ENCODE results near the gene ADAP1.
"Not testable (repeated sequence)": the region's sequence is repeated elsewhere in the genome, so short reads cannot be mapped to it uniquely, and the experiment has no call there.

ADAP1 gene

DNA sequence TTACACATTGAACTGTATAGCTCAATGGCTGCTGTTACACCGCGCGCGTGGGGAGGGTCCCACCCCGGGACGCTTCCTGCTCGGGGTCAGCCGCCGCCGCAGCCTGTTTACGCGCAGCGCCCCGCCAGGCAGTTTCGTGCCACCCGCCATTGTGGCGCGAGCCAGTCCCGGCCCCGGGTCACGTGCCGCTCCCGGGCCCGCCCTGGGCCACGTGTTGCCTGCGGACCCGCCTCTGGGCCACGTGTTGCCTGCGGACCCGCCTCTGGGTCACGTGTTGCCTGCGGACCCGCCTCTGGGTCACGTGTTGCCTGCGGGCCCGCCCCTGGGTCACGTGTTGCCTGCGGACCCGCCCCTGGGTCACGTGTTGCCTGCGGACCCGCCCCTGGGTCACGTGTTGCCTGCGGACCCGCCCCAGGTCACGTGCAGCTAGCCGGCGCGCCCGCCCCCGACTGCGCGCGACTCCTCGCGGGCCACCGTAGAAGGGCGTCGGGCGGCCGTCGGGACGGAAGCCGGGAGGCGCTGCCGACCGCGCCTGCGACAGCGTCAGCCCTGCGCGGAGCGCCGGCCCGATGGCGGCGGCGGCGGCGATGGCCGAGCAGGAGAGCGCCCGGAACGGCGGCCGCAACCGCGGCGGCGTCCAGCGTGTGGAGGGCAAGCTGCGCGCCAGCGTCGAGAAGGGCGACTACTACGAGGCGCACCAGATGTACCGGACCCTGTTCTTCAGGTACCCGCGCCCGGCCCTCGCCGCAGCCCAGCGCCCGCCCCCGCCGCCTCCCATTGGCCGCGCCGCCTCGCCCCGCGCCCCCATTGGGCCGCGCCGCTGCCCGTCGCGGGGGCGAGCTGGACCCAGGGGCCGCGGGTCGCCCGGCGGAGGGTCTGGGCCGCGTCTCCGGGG lies 78.2 kb downstream of the ADAP1 start, which contains the start of gene GET4:
GET4 (plus strand) TSS at position 478 of the 895 bp plus-strand sequence; CDS start at position 570, 92 bp downstream.
- H3K9ac ChIP-seq (ENCODE audit: low read depth, low read length) = peak within 1 kb of the TSS; percentile 65
- no peaks in the 10 kb centered on the region for H3K27me3 ChIP-seq (ENCODE audit: control insufficient read depth, insufficient read depth, low read length)
- H3K36me3 ChIP-seq (ENCODE audit: control insufficient read depth, insufficient read depth, low read length) = peaks cover 14% of the 10 kb centered on the region
- peaks cover 3% of the 10 kb centered on the region for H3K4me1 ChIP-seq (ENCODE audit: control insufficient read depth, insufficient read depth, low read length)
- H3K9me3 ChIP-seq (ENCODE audit: control insufficient read depth, insufficient read depth, low read length) = no peaks in the 10 kb centered on the region
- peak within 1 kb of the TSS; percentile 87 for H3K4me3 ChIP-seq (ENCODE audit: low read depth, low read length)

DNA sequence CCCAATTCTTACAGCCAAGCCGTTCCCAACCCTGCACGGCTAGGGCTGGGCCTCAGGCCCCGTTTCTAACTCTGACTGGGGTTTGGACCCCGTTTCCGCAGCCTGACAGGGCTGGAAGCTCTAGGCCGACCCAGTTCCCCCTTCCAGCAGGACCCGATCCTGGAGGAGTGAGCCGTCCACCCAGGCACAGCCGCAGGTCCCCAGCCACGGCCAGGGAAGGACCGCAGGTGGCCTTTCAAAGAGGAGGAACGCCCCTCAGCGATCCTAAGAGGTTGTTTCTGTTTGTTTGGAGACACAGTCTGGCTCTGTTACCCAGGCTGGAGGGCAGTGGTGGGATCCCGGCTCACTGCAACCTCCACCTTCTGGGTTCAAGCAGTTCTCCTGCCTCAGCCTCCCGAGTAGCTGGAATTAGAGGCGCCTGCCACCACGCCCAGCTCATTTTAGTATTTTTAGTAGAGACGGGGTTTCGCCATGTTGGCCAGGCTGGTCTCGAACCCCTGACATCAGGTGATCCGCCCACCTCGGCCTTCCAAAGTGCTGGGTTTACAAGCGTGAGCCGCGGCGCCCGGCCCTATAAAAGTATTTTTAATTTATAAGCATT lies 78.9 kb downstream of the ADAP1 start:
- peaks cover 15% of the 10 kb centered on the region for H3K36me3 ChIP-seq (ENCODE audit: control insufficient read depth, insufficient read depth, low read length)

GRCh38 chr7:875051-875450 lies 79.4 kb downstream of the ADAP1 start:
- H3K27me3 ChIP-seq (ENCODE audit: control insufficient read depth, insufficient read depth, low read length) = no peaks in the 10 kb centered on the region
- H3K9ac ChIP-seq (ENCODE audit: low read depth, low read length) = no peak overlapping the region
- H3K36me3 ChIP-seq (ENCODE audit: control insufficient read depth, insufficient read depth, low read length) = peaks cover 20% of the 10 kb centered on the region
- H3K4me3 ChIP-seq (ENCODE audit: low read depth, low read length) = no peak overlapping the region
- H3K4me1 ChIP-seq (ENCODE audit: control insufficient read depth, insufficient read depth, low read length) = peaks cover 3% of the 10 kb centered on the region
- H3K9me3 ChIP-seq (ENCODE audit: control insufficient read depth, insufficient read depth, low read length) = no peaks in the 10 kb centered on the region

More for the DNA sequence above, 78.9 kb downstream of the ADAP1 start:
- Histone ChIP-seq H3K27me3 (ENCODE audit: control insufficient read depth, insufficient read depth, low read length) (no peaks in the 10 kb centered on the region), H3K4me1 (ENCODE audit: control insufficient read depth, insufficient read depth, low read length) (peaks cover 3% of the 10 kb centered on the region), H3K9me3 (ENCODE audit: control insufficient read depth, insufficient read depth, low read length) (no peaks in the 10 kb centered on the region), H3K9ac (ENCODE audit: low read depth, low read length) (no peak overlapping the region), H3K4me3 (ENCODE audit: low read depth, low read length) (peak overlapping the region; percentile 13)

DNA sequence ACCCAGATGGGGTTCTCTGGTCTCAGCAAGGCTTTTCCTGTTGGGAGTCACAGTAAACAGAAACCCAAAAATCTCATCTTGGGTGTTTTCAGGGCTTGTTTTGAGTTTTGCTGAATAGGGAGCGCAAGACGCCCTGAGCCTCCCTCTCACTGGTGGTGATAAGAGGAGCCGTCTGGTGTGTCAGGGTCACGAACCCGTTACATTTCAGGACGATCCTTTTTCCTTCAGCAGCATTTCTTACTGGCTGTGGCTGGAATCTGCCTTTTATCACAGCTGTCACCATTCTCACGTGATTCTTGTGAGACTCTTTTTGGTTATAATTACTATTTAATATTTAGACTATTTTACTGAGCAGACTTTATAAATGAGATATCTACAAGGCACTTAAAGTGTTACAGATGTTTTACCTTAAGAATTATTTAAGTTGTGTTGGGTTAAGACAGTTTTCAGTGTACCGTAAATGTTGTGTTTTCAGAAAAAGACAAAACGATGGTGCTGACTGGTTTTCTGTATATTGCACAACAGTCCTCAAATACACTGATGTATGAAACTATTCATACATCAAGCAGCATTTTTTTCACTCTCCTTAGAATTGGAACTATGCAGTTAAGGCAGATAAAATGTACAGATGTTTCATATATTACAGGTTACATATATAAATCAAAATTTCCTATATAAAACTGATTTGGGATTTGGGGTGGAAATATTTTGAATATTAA lies 80.3 kb downstream of the ADAP1 start:
- no peaks in the 10 kb centered on the region for H3K27me3 ChIP-seq (ENCODE audit: control insufficient read depth, insufficient read depth, low read length)
- H3K36me3 ChIP-seq (ENCODE audit: control insufficient read depth, insufficient read depth, low read length) = peaks cover 26% of the 10 kb centered on the region
- no peak overlapping the region for H3K4me3 ChIP-seq (ENCODE audit: low read depth, low read length)
- H3K4me1 ChIP-seq (ENCODE audit: control insufficient read depth, insufficient read depth, low read length) = peaks cover 3% of the 10 kb centered on the region
- H3K9ac ChIP-seq (ENCODE audit: low read depth, low read length) = no peak overlapping the region
- H3K9me3 ChIP-seq (ENCODE audit: control insufficient read depth, insufficient read depth, low read length) = no peaks in the 10 kb centered on the region

- Histone ChIP-seq H3K4me1 (ENCODE audit: control insufficient read depth, insufficient read depth, low read length) (peaks cover 3% of the 10 kb centered on the region), H3K27me3 (ENCODE audit: control insufficient read depth, insufficient read depth, low read length) (no peaks in the 10 kb centered on the region), H3K36me3 (ENCODE audit: control insufficient read depth, insufficient read depth, low read length) (peaks cover 28% of the 10 kb centered on the region), H3K9me3 (ENCODE audit: control insufficient read depth, insufficient read depth, low read length) (no peaks in the 10 kb centered on the region), H3K4me3 (ENCODE audit: low read depth, low read length) (no peak overlapping the region), H3K9ac (ENCODE audit: low read depth, low read length) (no peak overlapping the region)
Measured at GRCh38 chr7:873367-874002, 81.0 kb downstream of the ADAP1 start.

GRCh38 chr7:872685-873084 lies 81.8 kb downstream of the ADAP1 start:
- H3K36me3 ChIP-seq (ENCODE audit: control insufficient read depth, insufficient read depth, low read length) = peaks cover 34% of the 10 kb centered on the region
- not testable (repeated sequence) for H3K27me3 ChIP-seq (ENCODE audit: control insufficient read depth, insufficient read depth, low read length); H3K9me3 ChIP-seq (ENCODE audit: control insufficient read depth, insufficient read depth, low read length); H3K4me3 ChIP-seq (ENCODE audit: low read depth, low read length); H3K9ac ChIP-seq (ENCODE audit: low read depth, low read length); H3K4me1 ChIP-seq (ENCODE audit: control insufficient read depth, insufficient read depth, low read length)

DNA sequence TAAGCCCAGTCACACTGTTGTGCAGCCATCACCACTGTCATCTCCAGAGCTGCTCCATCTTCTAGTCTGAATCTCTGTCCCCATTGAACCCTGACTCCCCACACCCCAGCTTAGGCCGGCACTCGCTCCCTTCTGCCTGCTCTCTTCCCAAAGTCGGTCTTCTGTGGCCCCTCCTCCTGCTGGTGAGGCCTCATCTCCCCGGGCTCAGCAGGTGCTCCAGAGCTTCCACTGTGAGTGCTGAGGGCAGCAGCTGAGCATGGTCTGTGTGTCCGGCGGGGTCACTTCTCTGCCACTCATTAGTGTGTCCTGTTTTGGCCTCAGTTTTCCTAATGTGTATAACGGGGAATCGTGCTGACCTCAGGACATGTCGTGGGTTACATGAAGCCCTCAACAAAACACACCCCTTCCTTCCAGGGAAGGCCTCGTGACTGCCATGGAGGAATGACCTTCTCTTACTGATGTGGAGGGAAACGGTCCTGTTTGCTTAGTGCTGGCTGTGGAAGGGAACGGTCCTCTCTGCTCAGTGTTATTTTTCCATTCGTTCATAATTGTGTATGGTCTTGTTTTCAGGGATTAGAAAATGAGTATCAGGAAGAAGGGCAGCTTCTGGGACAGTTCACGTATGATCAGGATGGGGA lies 82.5 kb downstream of the ADAP1 start:
- Histone ChIP-seq H3K4me1 (ENCODE audit: control insufficient read depth, insufficient read depth, low read length) (no peaks in the 10 kb centered on the region), H3K36me3 (ENCODE audit: control insufficient read depth, insufficient read depth, low read length) (peaks cover 41% of the 10 kb centered on the region), H3K27me3 (ENCODE audit: control insufficient read depth, insufficient read depth, low read length) (no peaks in the 10 kb centered on the region), H3K4me3 (ENCODE audit: low read depth, low read length) (no peak overlapping the region), H3K9me3 (ENCODE audit: control insufficient read depth, insufficient read depth, low read length) (no peaks in the 10 kb centered on the region), H3K9ac (ENCODE audit: low read depth, low read length) (no peak overlapping the region)

- no peaks in the 10 kb centered on the region for H3K9me3 ChIP-seq (ENCODE audit: control insufficient read depth, insufficient read depth, low read length)
- H3K4me1 ChIP-seq (ENCODE audit: control insufficient read depth, insufficient read depth, low read length) = no peaks in the 10 kb centered on the region
- H3K36me3 ChIP-seq (ENCODE audit: control insufficient read depth, insufficient read depth, low read length) = peaks cover 52% of the 10 kb centered on the region
- H3K4me3 ChIP-seq (ENCODE audit: low read depth, low read length) = no peak overlapping the region
- no peak overlapping the region for H3K9ac ChIP-seq (ENCODE audit: low read depth, low read length)
- no peaks in the 10 kb centered on the region for H3K27me3 ChIP-seq (ENCODE audit: control insufficient read depth, insufficient read depth, low read length)
Measured at GRCh38 chr7:869348-869747, 85.1 kb downstream of the ADAP1 start.

GRCh38 chr7:868189-868486 lies 86.3 kb downstream of the ADAP1 start:
- peaks cover 56% of the 10 kb centered on the region for H3K36me3 ChIP-seq (ENCODE audit: control insufficient read depth, insufficient read depth, low read length)
- no peak overlapping the region for H3K9ac ChIP-seq (ENCODE audit: low read depth, low read length)

DNA sequence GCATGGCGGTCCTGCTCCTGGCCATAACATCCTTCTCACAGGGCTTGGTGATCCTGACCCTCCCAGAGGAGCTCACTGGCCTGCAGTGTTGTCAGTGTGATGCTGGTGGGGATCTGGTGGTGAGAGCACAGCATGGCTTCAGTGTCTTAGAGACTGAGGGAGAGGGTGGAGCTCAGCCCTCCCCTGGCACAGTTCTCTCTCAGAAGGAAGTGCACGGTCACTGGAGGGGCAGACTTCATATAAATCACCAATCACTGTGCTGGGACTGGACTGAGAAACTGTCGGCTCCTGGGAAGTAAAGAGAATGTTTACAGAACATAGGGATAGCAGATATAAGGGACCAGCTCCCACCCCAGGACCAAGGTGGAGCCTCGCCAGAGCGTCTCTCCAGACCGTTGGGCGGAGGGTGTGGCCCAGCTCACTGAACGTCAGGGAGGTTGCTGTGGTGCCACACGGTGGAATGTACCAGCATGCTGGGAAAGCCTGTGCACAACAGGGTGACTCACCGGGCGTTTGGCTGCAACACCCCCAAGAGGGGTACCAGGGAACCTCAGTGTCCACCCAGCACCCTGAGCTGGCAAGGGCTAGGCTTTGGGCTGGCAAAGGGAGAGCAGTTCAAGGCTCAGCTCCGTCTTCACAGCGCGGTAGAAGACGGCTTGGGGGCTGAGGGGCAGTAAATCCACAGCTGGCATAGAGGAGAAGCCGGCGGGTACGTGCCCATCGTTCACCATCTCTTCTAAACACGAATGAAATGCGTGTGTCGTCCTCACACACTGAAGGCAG lies 86.9 kb downstream of the ADAP1 start:
- H3K36me3 ChIP-seq (ENCODE audit: control insufficient read depth, insufficient read depth, low read length) = peaks cover 56% of the 10 kb centered on the region
- no peaks in the 10 kb centered on the region for H3K4me1 ChIP-seq (ENCODE audit: control insufficient read depth, insufficient read depth, low read length)
- H3K27me3 ChIP-seq (ENCODE audit: control insufficient read depth, insufficient read depth, low read length) = no peaks in the 10 kb centered on the region
- no peak overlapping the region for H3K9ac ChIP-seq (ENCODE audit: low read depth, low read length)
- no peak overlapping the region for H3K4me3 ChIP-seq (ENCODE audit: low read depth, low read length)
- H3K9me3 ChIP-seq (ENCODE audit: control insufficient read depth, insufficient read depth, low read length) = no peaks in the 10 kb centered on the region

More at GRCh38 chr7:868189-868486, 86.3 kb downstream of the ADAP1 start:
- no peaks in the 10 kb centered on the region for H3K4me1 ChIP-seq (ENCODE audit: control insufficient read depth, insufficient read depth, low read length)
- H3K4me3 ChIP-seq (ENCODE audit: low read depth, low read length) = no peak overlapping the region
- no peaks in the 10 kb centered on the region for H3K27me3 ChIP-seq (ENCODE audit: control insufficient read depth, insufficient read depth, low read length)
- no peaks in the 10 kb centered on the region for H3K9me3 ChIP-seq (ENCODE audit: control insufficient read depth, insufficient read depth, low read length)
